Smooth muscle cell (in vitro differentiated cells): ENCODE data around the gene RPP40. TPM values are rescaled to one million over a fixed set of nuclear protein-coding genes. Genes with fewer than 3 reads are reported as not detected.

Experiments used
- DNase-seq: peaks from one replicate; lab custom pipeline; 2025; ENCODE audit not compliant: unreplicated experiment; lab: John Stamatoyannopoulos, UW
- H2AFZ ChIP-seq: fragments of 200-600 bp; sonication (generic); 2 replicates; pipeline ENCODE4 v1.6.0; 2016; ENCODE audit warnings: antibody characterized with exemption, low read depth, mild to moderate bottlenecking
- H3F3A ChIP-seq: fragments of 200-600 bp; sonication (generic); 2 replicates; pipeline ENCODE4 v1.6.0; 2017; ENCODE audit warnings: antibody characterized with exemption, low read depth
- H3K27ac ChIP-seq: fragments of 200-600 bp; sonication (generic); 2 replicates; pipeline ENCODE4 v1.5.1; 2016; ENCODE audit warnings: low read depth, mild to moderate bottlenecking
- H3K27me3 ChIP-seq: fragments of 200-600 bp; sonication (generic); 2 replicates; pipeline ENCODE4 v1.6.1; 2016; ENCODE audit warnings: low read depth, mild to moderate bottlenecking
- H3K36me3 ChIP-seq: fragments of 200-600 bp; sonication (generic); 2 replicates; pipeline ENCODE4 v1.5.1; 2016; ENCODE audit warnings: low read depth
- H3K4me1 ChIP-seq: fragments of 200-600 bp; sonication (generic); 2 replicates; pipeline ENCODE4 v1.5.1; 2016; ENCODE audit warnings: low read depth
- H3K4me2 ChIP-seq: fragments of 200-600 bp; sonication (generic); 2 replicates; pipeline ENCODE4 v1.6.0; 2016; ENCODE audit warnings: mild to moderate bottlenecking
- H3K4me3 ChIP-seq: fragments of 200-600 bp; sonication (generic); 2 replicates; pipeline ENCODE4 v1.5.1; 2016; ENCODE audit warnings: mild to moderate bottlenecking
- H3K79me2 ChIP-seq: fragments of 200-600 bp; sonication (generic); 2 replicates; pipeline ENCODE4 v1.6.0; 2016; ENCODE audit warnings: low read depth, mild to moderate bottlenecking
- H3K9ac ChIP-seq: fragments of 200-600 bp; sonication (generic); 2 replicates; pipeline ENCODE4 v1.6.0; 2016; ENCODE audit warnings: low read depth
- H3K9me3 ChIP-seq: fragments of 200-600 bp; sonication (generic); replicated peaks from 2 replicates; pipeline ENCODE4 v1.5.1; 2016; ENCODE audit warnings: low read depth
- H4K20me1 ChIP-seq: fragments of 200-600 bp; sonication (generic); 2 replicates; pipeline ENCODE4 v1.6.0; 2016; ENCODE audit warnings: low read depth
- WGBS: methylation state at CpG from one replicate; pipeline ENCODE4 v1.1.7; 2016; ENCODE audit warnings: low lambda C conversion rate; 5-methylcytosine and 5-hydroxymethylcytosine counted together
- polyA plus RNA-seq: library from polyadenylated mRNA; unstranded; fragments of >200 nt; fragmentation: Nextera tagmentation; extraction: Ambion mirVana; gene quantifications from 2 replicates; pipeline ENCODE4 v1.2.1, GENCODE V29; 2016
- total RNA-seq: library from RNA; depleted of rRNA; stranded (reverse); fragments of >200 nt; gene quantifications from 2 replicates; pipeline ENCODE4 v1.2.3, GENCODE V29; 2014
- TF ChIP-seq, protein P1 (sequence below): fragments of 200-600 bp; sonication (generic); IDR thresholded peaks from 2 replicates; pipeline ENCODE4 v1.5.1; 2017; ENCODE audit warnings: borderline replicate concordance, mild to moderate bottlenecking, antibody characterized with exemption; ENCODE audit not compliant: insufficient read depth, poor library complexity, severe bottlenecking

RPP40 gene
- total and polyA plus RNA-seq, 2 experiments from 2014 or later: 6.7 to 7.7 TPM

DNA sequence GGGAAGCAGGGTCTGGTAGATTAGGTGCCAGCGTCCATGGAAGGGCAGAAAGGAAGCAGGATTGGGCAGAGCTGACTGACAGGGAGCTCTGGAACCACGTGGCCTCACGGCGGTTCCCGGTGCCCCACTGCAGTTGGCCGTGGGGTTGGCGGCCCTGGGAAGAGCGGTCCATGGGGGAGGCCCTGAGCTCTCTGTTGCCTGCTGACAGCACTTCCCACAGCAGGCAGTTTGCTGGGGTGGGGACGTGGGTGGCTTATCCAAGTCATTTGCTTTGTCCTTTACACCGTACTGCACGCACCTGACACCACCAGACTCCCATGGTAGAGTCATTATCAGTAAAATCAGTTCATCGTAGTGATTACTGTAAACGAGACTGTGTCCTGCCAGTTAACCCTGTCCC lies 56.1 kb downstream of the RPP40 start:
- 75% methylated on average over 13 of the region's 13 CpGs for WGBS

DNA sequence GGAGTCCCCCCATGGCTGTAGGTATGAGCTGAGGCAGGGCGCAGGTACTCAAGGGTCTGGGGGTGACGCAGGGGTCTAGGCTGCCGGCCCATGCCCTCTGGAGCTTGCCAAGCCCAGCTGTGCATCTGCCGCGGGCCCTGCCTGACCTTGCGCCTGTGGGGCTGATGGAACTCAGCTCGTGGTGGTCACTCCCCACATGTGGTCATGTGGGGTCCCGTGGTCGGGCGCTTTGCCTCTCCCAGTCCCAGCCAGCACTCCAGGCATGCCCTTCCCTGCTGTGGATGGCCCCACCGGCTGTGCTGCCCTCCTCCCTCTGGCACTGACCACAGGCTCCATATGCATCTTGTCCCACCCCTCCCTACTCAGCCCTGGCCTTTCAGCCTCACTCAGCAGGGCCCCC lies 57.3 kb downstream of the RPP40 start:
- Histone ChIP-seq H4K20me1 (peaks cover 40% of the 10 kb centered on the region), H2AFZ (no peak overlapping the region), H3K4me1 (peaks cover 7% of the 10 kb centered on the region), H3K36me3 (no peaks in the 10 kb centered on the region), H3F3A (peaks cover 3% of the 10 kb centered on the region), H3K27ac (no peak overlapping the region), H3K9me3 (no peaks in the 10 kb centered on the region), H3K4me2 (no peak overlapping the region), H3K27me3 (no peaks in the 10 kb centered on the region), H3K9ac (no peak overlapping the region), H3K79me2 (no peaks in the 10 kb centered on the region), H3K4me3 (no peak overlapping the region)
- TF ChIP-seq, protein P1, sequence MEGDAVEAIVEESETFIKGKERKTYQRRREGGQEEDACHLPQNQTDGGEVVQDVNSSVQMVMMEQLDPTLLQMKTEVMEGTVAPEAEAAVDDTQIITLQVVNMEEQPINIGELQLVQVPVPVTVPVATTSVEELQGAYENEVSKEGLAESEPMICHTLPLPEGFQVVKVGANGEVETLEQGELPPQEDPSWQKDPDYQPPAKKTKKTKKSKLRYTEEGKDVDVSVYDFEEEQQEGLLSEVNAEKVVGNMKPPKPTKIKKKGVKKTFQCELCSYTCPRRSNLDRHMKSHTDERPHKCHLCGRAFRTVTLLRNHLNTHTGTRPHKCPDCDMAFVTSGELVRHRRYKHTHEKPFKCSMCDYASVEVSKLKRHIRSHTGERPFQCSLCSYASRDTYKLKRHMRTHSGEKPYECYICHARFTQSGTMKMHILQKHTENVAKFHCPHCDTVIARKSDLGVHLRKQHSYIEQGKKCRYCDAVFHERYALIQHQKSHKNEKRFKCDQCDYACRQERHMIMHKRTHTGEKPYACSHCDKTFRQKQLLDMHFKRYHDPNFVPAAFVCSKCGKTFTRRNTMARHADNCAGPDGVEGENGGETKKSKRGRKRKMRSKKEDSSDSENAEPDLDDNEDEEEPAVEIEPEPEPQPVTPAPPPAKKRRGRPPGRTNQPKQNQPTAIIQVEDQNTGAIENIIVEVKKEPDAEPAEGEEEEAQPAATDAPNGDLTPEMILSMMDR: no peak
- 100% methylated on average over 11 of the region's 11 CpGs for WGBS
- no peak for DNase-seq

More for the DNA sequence above, 56.1 kb downstream of the RPP40 start:
- TF ChIP-seq, protein P1: no peak
- Histone ChIP-seq H3K27me3 (no peaks in the 10 kb centered on the region), H4K20me1 (peaks cover 29% of the 10 kb centered on the region), H3K36me3 (no peaks in the 10 kb centered on the region), H3K9me3 (no peaks in the 10 kb centered on the region), H3K27ac (no peak overlapping the region), H3K4me2 (no peak overlapping the region), H3K4me3 (no peak overlapping the region), H3F3A (no peaks in the 10 kb centered on the region), H3K4me1 (no peaks in the 10 kb centered on the region), H3K9ac (no peak overlapping the region), H2AFZ (no peak overlapping the region), H3K79me2 (no peaks in the 10 kb centered on the region)
- no peak for DNase-seq

Other genes starting within 250 kb of the RPP40 start
- gene CDYL, start 227.6 kb downstream of the RPP40 start, total RNA-seq: 34.5 and 49.9 TPM in 2 replicates
- 28.7 and 37.2 TPM in 2 replicates for gene CDYL, start 227.6 kb downstream of the RPP40 start, polyA plus RNA-seq
- gene PPP1R3G, start 81.3 kb upstream of the RPP40 start, total RNA-seq: 0.63 and 1.4 TPM in 2 replicates
- gene PPP1R3G, start 81.3 kb upstream of the RPP40 start, polyA plus RNA-seq: 1.4 and 1.8 TPM in 2 replicates